Mucosa of descending colon (tissue), 3 donors: ENCODE data around the gene ADRB2. TPM values are rescaled to one million over a fixed set of nuclear protein-coding genes. Genes with fewer than 3 reads are reported as not detected.
A peak's percentile ranks its signal among the peaks of the same experiment; 100 is the strongest.

Source experiments
- ATAC-seq: fragments of 200-7000 bp; cut with Tn5 transposase; one replicate; pipeline ENCODE4 v1.9.1; 2020; ENCODE audit warnings: mild to moderate bottlenecking, moderate library complexity
- DNase-seq, 3 donors: peaks; one replicate each; pipeline ENCODE4 v3.0.0-alpha.2; 2020
- H3K36me3 ChIP-seq: fragments of 200-600 bp; one replicate; pipeline ENCODE4 v1.8.0; 2021; ENCODE audit warnings: low read depth, mild to moderate bottlenecking
- H3K4me1 ChIP-seq: fragments of 200-600 bp; one replicate; pipeline ENCODE4 v1.8.0; 2021; ENCODE audit warnings: low read depth, mild to moderate bottlenecking
- H3K4me3 ChIP-seq: fragments of 200-600 bp; one replicate; pipeline ENCODE4 v1.8.0; 2021; ENCODE audit warnings: mild to moderate bottlenecking
- H3K9me3 ChIP-seq: fragments of 200-600 bp; one replicate; pipeline ENCODE4 v1.8.0; 2021; ENCODE audit warnings: mild to moderate bottlenecking
- CTCF ChIP-seq: fragments of 200-600 bp; IDR thresholded peaks from one replicate; pipeline ENCODE4 v1.8.0; 2022; ENCODE audit warnings: antibody characterized with exemption, mild to moderate bottlenecking
- intact Hi-C, 2 donors: fragments of 100-400 bp; cut with DNase I in 1 of 2; cut with micrococcal nuclease in 1 of 2; formaldehyde crosslinking; loops; one replicate each; pipeline versions ENCODE4 v1.11.0 to v1.11.1; 2022; cut with DNase I, micrococcal nuclease
- total RNA-seq, 3 donors: library from RNA; stranded (reverse); fragmentation: NEBNext Ultra II Directional in 2 of 3; extraction: Animal tissue kit (Norgen Biotek cat#: 25700) in 2 of 3; gene quantifications; one replicate each; pipeline versions ENCODE4 v1.2.1 to v1.2.4, GENCODE V29; 2021 to 2023
- donor health status: DM: no; HTN: no; CAD: no; lungs with moderate emphysema.
- donor health status: DM: no; HTN: no; CAD: no.
- donor health status: DM: no; HTN: yes; CAD: no.

ADRB2 gene
- total RNA-seq, 3 donors from 2014 or later: 0.41 to 3.1 (median 1.4) TPM

GRCh38 chr5:148810823-148811222, 15.6 kb upstream of the ADRB2 start:
- Histone ChIP-seq H3K4me1 (peaks cover 10% of the 10 kb centered on the region), H3K4me3 (no peak overlapping the region), H3K9me3 (no peaks in the 10 kb centered on the region), H3K36me3 (no peaks in the 10 kb centered on the region)
- intact Hi-C loops: no loop called here
- DNase-seq (no peak), ATAC-seq (peak; percentile 27)
- TF ChIP-seq CTCF: no peak

- intact Hi-C loops: no loop called here
- ATAC-seq (no peak), DNase-seq (no peak)
Observed at GRCh38 chr5:148811756-148812155, 14.7 kb upstream of the ADRB2 start.

GRCh38 chr5:148815086-148815485, 11.3 kb upstream of the ADRB2 start:
- no peak for TF ChIP-seq CTCF
- Histone ChIP-seq H3K4me1 (no peaks in the 10 kb centered on the region), H3K9me3 (no peaks in the 10 kb centered on the region), H3K36me3 (no peaks in the 10 kb centered on the region), H3K4me3 (no peak overlapping the region)
- DNase-seq (no peak), ATAC-seq (no peak)
- intact Hi-C loops: no loop called here

More at GRCh38 chr5:148811756-148812155, 14.7 kb upstream of the ADRB2 start:
- no peaks in the 10 kb centered on the region for H3K36me3 ChIP-seq
- H3K4me3 ChIP-seq: no peak overlapping the region
- peaks cover 10% of the 10 kb centered on the region for H3K4me1 ChIP-seq
- no peak for TF ChIP-seq CTCF
- no peaks in the 10 kb centered on the region for H3K9me3 ChIP-seq

- no peaks in the 10 kb centered on the region for H3K4me1 ChIP-seq
- TF ChIP-seq CTCF: no peak
- intact Hi-C loops: no loop called here
- H3K4me3 ChIP-seq: no peak overlapping the region
- no peaks in the 10 kb centered on the region for H3K36me3 ChIP-seq
- DNase-seq (no peak), ATAC-seq (no peak)
- no peaks in the 10 kb centered on the region for H3K9me3 ChIP-seq
Observed at GRCh38 chr5:148815578-148815977, 10.8 kb upstream of the ADRB2 start.

GRCh38 chr5:148816357-148816756, 10.1 kb upstream of the ADRB2 start:
- intact Hi-C loops: no loop called here
- TF ChIP-seq CTCF: no peak
- Histone ChIP-seq H3K4me3 (no peak overlapping the region), H3K9me3 (no peaks in the 10 kb centered on the region), H3K36me3 (no peaks in the 10 kb centered on the region), H3K4me1 (no peaks in the 10 kb centered on the region)
- ATAC-seq (no peak), DNase-seq (no peak)

- ATAC-seq: no peak
Observed at GRCh38 chr5:148816782-148817181, 9.6 kb upstream of the ADRB2 start.

More at GRCh38 chr5:148816782-148817181, 9.6 kb upstream of the ADRB2 start:
- DNase-seq: no peak
- Histone ChIP-seq H3K36me3 (no peaks in the 10 kb centered on the region), H3K9me3 (no peaks in the 10 kb centered on the region), H3K4me3 (no peak overlapping the region), H3K4me1 (no peaks in the 10 kb centered on the region)
- no peak for TF ChIP-seq CTCF
- intact Hi-C loops: no loop called here
